GM03348 (cell line): ENCODE data around the gene CDIPT.
"Not testable (repeated sequence)": the region's sequence is repeated elsewhere in the genome, so short reads cannot be mapped to it uniquely, and the experiment has no call there.

ENCODE experiments used
- DNase-seq: peaks from one replicate; pipeline ENCODE4 v3.0.0; 2012; ENCODE audit warnings: low spot score

The CDIPT gene

GRCh38 chr16:29858149-29858849 lies 4.7 kb downstream of the CDIPT start:
- DNase-seq, result no peak

- peak; percentile 72 for DNase-seq
Measured at GRCh38 chr16:29857133-29857760, 5.8 kb downstream of the CDIPT start.

- no peak for DNase-seq
Measured at GRCh38 chr16:29854520-29855100, 8.4 kb downstream of the CDIPT start.

GRCh38 chr16:29852654-29853053 lies 10.4 kb downstream of the CDIPT start:
- peak; percentile 68 for DNase-seq

- no peak for DNase-seq
Measured at GRCh38 chr16:29850998-29851397, 12.0 kb downstream of the CDIPT start.

GRCh38 chr16:29849505-29849904 lies 13.5 kb downstream of the CDIPT start:
- DNase-seq, result no peak

GRCh38 chr16:29848420-29849297 lies 14.4 kb downstream of the CDIPT start:
- peak; percentile 85 for DNase-seq

GRCh38 chr16:29845656-29846055 lies 17.4 kb downstream of the CDIPT start:
- no peak for DNase-seq

GRCh38 chr16:29844575-29845331 lies 18.3 kb downstream of the CDIPT start:
- DNase-seq, result no peak

GRCh38 chr16:29843931-29844330 lies 19.1 kb downstream of the CDIPT start:
- no peak for DNase-seq

GRCh38 chr16:29842732-29843346 lies 20.2 kb downstream of the CDIPT start:
- no peak for DNase-seq

GRCh38 chr16:29841631-29842030 lies 21.4 kb downstream of the CDIPT start:
- no peak for DNase-seq

- no peak for DNase-seq
Measured at GRCh38 chr16:29840240-29840639, 22.8 kb downstream of the CDIPT start.

GRCh38 chr16:29839822-29840221 lies 23.2 kb downstream of the CDIPT start:
- DNase-seq, result no peak

GRCh38 chr16:29837841-29838240 lies 25.2 kb downstream of the CDIPT start:
- no peak for DNase-seq

GRCh38 chr16:29836623-29837022 lies 26.4 kb downstream of the CDIPT start:
- no peak for DNase-seq

GRCh38 chr16:29835926-29836325 lies 27.1 kb downstream of the CDIPT start:
- no peak for DNase-seq

GRCh38 chr16:29834079-29834478 lies 28.9 kb downstream of the CDIPT start:
- no peak for DNase-seq

- not testable (repeated sequence) for DNase-seq
Measured at GRCh38 chr16:29833219-29833618, 29.8 kb downstream of the CDIPT start.

GRCh38 chr16:29831490-29831889 lies 31.5 kb downstream of the CDIPT start:
- DNase-seq, result no peak

GRCh38 chr16:29830774-29831173 lies 32.3 kb downstream of the CDIPT start:
- DNase-seq, result no peak
